ENCODE data around the gene BYSL.

BYSL gene, protein sequence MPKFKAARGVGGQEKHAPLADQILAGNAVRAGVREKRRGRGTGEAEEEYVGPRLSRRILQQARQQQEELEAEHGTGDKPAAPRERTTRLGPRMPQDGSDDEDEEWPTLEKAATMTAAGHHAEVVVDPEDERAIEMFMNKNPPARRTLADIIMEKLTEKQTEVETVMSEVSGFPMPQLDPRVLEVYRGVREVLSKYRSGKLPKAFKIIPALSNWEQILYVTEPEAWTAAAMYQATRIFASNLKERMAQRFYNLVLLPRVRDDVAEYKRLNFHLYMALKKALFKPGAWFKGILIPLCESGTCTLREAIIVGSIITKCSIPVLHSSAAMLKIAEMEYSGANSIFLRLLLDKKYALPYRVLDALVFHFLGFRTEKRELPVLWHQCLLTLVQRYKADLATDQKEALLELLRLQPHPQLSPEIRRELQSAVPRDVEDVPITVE

GRCh38 chr6:41920921-41921711 lies at the start of gene BYSL, which contains the start of gene MED20:
Gene BYSL (plus strand): TSS chr6:41921499. CDS start chr6:41921563, 64 bp downstream.
Gene MED20 (minus strand): TSS chr6:41921139. CDS start chr6:41921018, 121 bp downstream.
- DNase-seq, result peak; percentile 82 to 99 (median 94)

- DNase-seq, result no peak
Observed at GRCh38 chr6:41871691-41872090, 49.6 kb upstream of the BYSL start.

- DNase-seq, result no peak
Observed at GRCh38 chr6:41872147-41872546, 49.2 kb upstream of the BYSL start.

GRCh38 chr6:41874741-41875140 lies 46.6 kb upstream of the BYSL start:
- DNase-seq, result no peak

DNA sequence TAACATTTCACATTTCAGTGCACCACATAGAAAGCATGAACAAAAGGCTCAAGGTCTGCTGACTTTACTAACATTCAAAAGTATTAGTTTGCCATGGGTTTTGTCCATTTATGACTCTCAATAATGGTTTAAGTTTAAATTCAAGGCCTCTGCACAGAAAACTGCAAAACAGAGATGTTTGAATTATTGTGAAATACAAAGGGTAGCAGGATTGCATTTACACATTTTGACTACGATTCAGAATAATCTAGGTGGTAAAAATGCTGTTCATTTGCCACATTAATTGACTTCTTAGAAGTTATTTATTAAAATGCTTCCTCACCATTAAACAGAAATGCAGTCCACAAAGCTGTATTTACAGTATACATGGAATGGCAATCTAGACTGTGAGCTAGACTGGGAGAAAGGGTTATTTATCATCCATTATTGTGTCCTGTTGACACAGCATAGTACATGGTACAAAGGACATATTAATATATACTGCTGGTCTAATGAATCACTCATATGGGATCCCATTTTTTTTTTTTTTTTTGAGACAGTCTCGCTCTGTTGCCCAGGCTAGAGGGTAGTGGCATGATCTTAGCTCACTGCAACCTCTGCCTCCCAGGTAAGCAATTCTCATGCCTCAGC lies 44.1 kb upstream of the BYSL start:
- no peak for DNase-seq

GRCh38 chr6:41878246-41878645 lies 43.1 kb upstream of the BYSL start:
- DNase-seq, result no peak

- no peak for DNase-seq
Observed at GRCh38 chr6:41878961-41879405, 42.3 kb upstream of the BYSL start.

DNA sequence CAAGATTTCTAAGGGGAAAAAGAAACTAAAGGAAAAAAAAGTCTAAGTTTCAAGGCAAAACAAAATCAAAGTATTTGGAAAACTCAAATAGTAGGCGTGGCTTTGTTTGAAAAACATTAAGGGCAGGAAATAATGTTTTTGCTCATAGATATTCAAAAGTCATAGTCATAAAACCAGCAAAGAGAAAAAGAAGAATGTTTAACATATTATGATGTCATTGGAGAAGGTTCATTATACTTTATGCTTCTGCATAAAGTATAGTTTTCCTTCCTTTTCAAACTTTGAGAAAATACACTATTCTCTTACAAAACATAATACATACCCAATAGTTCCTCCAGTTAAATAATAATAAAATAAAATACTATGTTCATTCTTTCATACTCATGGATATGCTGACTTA lies 39.8 kb upstream of the BYSL start:
- no peak for DNase-seq

GRCh38 chr6:41884957-41885356 lies 36.3 kb upstream of the BYSL start:
- peak in 1 of 56 donors; percentile 2 for DNase-seq

DNA sequence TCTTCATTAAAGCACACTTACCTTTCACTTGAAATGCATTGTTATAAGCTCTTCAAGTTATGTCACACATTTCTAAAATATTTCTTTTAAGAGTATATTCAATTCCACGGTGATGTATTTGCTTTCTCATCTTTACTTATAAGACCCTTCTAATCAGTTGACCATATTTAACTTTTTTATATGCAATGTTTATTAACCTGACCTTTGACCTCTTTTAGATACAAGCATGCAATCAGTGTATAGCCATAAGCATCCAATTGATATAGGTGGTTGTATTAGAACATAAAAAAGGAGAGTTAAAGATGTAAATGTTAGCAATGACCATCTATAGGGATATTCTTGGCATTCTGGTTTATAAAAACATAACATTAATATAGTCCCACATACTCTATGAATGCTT lies 35.4 kb upstream of the BYSL start:
- DNase-seq, result no peak

DNA sequence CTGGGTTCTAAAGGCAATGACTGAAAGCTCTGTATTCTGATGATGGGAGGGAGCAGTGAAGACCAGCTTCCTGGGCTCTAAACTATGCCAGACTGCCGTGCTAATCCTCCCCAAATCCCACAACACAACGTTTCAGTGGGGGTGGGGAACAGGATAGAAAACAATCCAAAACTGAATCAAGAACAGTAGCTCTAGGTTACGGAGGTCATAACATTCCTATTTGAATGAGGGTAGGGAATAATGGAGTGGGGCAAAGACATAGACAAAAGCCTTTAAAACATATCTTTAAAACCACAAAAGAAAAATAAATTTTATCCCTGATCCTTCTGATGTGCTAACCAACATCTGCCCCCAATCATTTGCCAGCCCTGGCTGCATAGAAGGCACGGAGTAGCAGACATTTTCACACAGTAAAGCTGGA lies 34.0 kb upstream of the BYSL start:
- no peak for DNase-seq

GRCh38 chr6:41892921-41893564 lies 28.3 kb upstream of the BYSL start:
- DNase-seq, result no peak

DNA sequence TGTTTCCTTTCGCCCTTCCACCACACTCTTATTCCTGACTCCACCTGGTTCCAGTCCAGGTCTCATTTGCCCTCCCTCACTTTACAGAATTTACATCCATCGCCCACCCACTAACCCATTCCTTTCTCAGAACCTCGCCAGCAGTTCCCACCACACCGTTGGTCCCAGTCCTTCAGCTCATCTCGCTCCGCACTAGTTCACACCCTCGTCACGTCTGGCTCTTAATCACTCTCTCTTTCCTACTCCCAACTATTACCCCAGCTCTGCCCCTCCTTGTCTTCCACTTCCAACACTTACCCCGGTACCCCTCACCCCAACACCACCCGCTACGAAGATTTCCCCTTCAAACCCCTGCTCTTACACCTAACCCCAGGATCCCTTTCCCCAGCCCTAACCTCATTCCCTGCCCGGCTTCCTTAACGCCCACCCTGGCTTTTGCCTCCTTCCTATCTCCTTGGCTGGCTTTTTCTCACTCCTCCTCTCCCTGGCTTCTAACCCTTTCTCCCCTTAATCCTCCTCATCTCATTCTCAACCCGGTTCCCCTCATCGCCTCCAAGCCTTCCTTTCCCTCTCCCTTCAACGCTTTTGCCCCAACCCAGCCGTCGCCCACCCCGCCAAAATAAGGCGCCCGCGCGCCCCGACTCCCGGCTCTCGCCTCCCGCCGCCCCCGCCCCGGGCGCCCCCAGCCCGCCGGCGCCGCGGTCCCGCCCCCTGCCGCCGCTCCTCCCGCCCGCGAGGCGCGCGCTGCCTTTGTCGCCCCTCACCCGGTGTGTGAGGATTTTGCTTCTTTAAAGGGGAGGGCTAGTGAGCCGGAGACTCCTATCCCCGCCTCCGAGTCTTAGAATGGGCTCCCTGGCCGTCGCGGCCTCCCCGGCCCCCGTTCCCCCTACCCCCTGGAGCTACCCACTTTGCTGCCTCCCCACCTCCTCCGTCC lies 26.7 kb upstream of the BYSL start:
- peak in 12 of 56 donors; percentile 5 to 68 (median 30) for DNase-seq

GRCh38 chr6:41895300-41896233 lies 25.7 kb upstream of the BYSL start, which contains the start of gene USP49:
Gene USP49 (minus strand): TSS chr6:41895375. CDS start chr6:41806983, 88,392 bp downstream.
- DNase-seq, result peak; percentile 40 to 94 (median 81)

DNA sequence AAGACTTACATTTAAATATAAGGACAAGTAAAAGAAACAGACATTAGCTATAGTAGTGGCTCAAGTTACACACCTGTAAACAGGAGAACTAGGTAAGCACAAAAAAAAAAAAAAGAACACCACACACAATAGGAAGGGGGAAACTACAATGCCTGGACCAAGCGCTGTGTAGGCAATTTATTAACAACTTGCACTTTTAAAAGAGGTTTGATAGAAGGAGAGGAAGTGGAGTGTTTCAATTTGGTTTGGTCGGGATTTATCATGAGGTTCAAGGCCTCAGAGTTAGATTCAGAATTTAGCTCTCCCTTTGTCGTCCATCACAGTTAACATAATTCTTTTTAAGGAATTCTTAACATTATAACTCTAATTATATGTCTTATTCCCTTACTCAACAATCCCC lies 25.0 kb upstream of the BYSL start:
- DNase-seq, result no peak

DNA sequence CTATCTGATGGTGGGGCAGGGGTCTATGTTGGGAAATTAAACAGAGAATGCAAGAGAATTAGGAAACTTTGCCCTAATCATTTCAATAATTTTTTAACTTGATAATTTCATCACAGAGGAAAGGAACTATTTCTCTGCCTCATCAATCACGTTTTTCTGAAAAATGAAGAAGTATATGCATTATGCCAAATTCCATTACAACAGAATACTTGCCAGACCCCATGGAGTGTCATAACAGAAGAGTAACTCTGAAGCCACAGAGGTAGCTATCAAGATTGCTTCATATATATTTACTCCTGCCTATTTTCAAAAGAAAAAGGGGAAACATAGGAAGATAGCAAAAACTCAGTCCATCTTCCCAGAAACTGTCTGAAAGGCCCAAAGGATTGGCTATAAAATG lies 20.4 kb upstream of the BYSL start:
- no peak for DNase-seq

- no peak for DNase-seq
Observed at GRCh38 chr6:41901882-41902519, 19.3 kb upstream of the BYSL start.

DNA sequence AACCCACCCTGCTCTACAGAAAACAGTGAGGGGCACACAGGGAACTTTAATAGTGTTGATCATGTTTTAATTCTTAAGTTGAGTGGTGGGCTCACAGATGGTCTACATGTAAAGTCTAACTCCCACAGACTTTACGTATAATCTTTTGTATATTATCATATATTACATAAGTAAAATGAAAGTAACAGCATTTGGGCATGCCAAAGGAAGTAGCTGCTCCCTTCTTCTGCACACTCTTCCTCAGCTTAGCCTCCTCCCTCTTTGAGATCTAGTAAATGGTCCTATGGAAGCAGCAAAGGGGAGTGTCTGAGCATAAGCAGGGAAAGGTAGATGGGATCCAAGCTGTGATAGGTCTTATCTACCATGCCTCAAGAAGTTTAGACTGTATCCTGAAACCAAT lies 11.6 kb upstream of the BYSL start:
- DNase-seq, result no peak
